Measurements from ENCODE around the gene RNF187.
"Not testable (repeated sequence)": the region's sequence is repeated elsewhere in the genome, so short reads cannot be mapped to it uniquely, and the experiment has no call there.

Gene RNF187

DNA sequence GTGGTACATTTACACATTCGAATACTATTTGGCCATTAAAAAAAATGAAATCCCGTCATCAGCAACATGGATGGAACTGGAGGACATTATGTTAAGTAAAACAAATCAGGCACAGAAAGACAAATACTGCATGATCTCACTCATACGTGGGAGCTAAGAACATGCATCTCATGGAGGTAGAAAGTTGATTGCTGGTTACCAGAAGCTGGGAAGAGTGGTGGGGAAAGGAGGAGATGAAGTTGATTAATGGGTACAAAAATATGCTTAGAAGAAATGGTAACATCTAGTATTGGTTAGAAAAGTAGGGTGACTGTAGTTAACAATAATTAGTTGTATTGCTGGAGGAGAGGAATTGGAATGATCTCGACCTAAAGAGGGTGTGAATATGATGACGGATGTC, 24.6 kb upstream of the RNF187 start:
- DNase-seq, result no peak

DNA sequence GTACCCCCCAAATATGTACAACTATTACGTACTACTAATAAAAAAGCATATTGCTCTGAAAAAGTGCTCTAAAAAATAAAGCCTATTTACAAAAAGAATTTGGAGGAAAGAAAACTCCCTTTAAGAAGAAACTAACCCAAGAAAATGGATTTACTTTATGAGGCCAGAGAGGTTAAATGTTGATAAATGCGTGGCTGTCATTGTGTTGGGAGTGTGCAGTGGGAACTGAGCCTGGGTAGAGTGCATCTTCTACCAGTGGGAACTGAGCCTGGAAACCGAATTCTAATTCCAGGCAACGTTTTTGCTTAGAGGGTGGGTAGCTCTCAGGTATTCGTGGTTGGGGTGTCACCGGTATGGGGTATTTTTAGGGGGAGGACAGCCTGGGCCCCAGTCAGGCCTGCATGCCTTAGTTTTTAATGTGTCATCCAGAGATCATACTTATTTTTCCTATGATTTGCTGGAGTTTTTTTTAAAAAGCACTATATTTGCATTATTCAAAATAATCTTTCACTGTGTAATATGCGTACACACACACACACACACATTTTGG, 24.1 kb upstream of the RNF187 start:
- DNase-seq, result no peak

DNA sequence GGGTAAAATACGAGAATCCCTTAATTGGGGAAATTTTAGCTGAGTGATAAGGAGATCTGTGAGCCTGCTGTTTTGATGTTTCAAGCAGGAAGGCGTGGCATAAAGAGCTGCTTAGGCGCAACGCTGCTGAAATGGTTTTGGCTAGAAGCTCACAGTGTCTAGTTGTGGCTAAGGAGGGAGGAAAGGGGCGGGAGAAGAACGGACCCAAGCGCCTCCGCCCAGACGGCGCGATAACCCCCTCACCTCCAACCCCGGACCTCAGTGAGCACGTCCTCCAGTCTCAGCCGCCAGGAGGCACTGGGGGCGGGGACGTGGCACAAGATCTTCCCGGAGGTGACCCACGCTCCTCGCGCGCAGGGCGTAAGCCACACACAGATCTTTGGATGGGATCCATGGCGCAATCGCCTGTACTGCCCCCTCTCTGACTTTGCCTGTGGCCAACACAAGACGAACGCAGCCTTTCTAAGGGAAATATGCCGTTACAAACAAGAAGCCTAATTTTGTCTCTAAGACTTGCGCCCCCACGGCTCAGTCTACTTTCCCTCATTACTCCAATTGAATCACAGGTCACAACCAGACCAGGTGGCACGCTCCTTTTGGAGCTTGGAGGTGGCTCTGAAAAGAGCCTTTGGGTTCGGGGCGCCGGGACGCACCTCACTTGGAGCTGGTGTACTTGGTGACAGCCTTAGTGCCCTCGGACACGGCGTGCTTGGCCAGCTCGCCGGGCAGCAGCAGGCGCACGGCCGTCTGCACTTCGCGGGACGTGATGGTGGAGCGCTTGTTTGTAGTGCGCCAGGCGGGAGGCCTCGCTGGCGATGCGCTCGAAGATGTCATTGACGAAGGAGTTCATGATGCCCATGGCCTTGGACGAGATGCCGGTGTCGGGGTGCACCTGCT, 23.4 kb upstream of the RNF187 start:
- peak; percentile 47 for DNase-seq

DNA sequence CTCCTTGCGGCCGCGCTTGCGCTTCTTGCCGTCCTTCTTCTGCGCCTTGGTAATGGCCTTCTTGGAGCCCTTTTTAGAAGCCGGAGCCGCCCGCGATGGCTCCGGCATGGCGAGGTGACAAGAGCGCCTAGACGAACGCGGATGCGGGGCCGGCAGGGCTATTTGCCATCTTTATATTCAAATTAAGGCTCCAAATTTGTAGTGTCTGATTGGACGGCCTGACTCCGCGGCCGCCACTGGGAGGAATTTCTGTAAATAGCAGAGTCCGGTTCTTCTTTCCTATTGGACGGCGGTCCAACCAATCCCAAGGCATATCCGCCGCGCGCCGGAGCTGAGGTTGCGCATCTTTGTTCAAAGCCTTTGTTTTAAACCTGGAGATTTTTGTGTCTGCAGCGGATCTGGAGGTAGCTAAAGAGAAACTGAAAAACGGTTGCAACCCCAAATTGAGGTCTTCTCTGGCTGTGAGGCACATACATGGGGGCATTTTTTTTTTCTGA, 22.6 kb upstream of the RNF187 start:
- peak; percentile 94 for DNase-seq

DNA sequence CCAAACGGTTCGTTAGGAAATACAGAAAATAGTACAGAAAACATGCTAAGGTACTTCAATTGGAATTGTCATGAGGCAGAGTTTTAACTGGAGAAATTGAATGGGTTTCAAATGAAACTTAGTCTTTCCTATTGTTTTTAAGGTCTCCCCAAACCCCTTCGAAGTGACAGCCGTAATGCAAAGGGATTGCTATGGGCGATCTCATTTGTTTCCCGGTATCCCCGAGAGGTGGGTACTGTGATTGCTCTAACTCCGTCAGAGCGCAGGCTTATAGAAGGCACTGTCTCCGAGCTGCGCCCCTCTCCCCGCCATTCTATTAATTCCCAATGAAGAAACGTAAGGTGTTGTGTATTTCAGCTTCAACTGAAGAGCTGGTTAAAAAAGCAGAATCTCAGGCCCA, 22.0 kb upstream of the RNF187 start:
- no peak for DNase-seq

DNA sequence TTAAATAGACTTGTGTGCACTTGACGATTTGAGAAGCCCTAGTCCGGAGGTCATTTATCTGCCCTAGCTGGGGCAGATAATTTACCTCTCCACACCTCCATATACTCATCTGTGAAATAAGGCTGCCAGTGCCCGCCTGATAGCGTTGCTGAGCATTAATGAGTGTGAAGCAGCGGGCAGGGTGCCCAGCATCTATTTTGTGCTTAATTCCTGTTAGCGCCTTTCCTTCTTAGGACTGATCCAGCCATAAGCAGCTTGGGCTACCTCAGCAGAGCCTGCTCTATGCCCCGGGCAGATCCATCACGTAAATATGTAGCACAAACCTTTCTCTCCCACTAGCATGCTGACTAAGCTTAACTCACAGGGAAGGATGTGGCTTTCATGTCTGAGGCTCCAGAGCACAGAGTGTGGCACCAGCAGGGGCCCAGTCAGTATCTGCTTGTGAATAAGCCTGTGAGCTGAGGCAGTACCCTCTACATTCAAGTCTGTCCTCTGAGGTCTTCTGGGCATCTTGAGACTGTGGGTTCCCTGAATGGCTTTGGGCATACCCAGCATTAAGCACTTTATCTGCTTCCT, 21.5 kb upstream of the RNF187 start:
- DNase-seq, result no peak

DNA sequence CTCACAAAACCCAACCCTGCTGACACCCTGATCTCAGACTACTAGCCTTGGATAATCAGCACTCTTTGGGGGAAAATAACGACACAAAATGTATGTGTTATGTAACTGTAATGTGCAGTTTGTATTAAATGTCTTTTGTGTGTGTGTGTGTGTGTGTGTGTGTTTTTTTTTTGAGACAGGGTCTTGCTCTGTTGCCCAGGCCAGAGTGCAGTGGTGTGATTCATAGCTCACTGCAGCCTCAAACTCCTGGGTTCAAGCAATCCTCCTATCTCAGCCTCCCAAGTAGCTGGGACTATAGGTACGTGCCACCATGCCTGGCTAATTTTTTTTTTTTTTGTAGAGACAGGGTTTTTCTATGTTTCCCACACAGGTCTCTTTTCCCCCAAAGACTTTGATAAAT, 19.0 kb upstream of the RNF187 start:
- not testable (repeated sequence) for DNase-seq

DNA sequence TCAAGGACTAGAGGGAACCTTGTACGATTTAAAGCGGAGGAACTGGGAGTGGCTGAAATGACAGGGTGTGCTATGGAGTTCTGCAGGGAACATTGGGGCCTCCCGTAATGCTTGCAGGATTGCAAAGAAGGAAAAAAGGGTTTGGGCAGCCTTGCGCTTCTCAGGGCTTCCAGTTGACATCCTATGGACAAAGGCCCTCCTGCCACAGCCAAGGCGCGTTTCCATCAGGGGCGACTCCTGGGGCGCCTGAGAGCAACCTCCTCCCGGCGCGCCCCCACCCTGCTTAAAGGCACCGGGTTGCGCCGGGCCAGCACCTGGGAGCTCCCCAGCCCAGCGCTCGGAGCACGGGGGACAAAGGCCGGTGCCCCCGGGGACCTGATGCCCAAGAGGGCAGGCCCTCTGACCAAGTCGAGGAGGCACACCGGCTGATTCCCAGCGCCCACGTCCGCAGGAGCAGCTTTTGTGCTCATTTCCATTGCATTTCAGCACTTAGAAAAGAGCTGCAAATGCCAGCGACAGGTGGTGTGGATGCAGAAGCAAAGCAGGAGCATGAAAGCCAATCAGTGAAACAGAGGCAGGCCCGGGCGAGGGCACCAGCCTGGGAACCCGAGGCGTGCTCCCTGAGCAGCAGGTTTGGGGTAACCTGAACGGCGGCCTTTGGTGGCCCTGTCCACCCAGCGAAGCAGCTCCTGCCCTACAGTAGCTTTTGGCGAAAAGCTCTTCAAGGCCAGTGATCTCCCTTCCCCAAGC, 17.6 kb upstream of the RNF187 start:
- no peak for DNase-seq

DNA sequence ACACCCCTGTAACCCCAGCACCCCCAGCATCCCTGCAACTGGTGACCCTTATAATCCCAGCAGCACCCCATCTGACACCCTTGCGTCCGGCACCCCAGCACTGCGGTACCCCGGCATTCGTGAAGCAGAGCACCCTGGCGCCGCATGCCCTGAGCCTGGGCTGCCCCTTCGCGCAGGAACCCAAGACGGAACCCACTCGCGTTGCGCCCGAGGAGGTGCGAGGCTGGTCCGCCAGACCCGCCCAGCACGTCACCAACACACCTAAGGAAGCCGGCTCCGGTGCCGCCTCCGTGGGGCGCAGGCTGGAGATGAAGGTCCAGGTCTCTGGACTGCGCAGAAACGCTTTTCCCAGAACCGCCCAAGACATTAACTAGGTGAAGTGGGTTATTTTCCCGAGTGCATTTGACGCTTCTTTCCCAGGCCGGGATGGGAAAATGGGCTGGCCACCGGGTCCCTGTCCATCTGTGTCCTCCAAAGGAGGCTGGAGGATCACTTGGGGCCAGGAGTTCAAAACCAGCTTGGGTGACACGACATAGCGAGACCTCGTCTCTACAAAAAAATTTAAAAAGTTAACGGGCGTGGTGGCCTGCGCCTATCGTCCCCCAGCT, 15.9 kb upstream of the RNF187 start:
- DNase-seq, result no peak

DNA sequence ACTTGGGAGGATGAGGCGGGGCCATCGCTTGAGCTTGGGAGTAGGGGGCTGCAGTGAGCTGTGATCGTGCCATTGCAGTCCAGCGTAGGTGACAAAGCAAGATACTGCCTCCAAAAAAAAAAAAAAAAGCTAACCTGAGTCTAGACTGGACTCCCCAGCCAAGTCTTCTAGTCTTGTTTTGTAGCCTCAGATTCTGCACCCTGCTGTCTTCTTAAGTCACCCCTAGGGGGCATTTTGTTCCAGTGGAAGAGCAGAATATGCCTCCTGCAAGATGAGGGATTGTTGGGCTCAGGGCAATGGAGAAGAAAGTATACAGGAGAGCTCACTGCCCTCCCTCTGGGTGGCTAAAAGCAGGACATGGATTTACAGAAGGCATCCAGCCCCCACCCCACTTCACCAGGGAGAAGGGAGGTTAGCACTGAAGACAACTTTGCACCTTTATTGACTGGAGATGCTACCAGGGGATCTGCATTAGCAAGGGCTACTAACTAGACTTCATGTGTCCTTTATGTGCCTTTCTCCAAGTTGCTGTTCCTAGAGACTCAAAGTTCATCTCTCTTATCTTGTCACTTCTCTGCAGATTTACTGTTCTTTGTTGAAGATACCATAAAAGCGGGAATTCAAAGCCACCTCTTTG, 15.3 kb upstream of the RNF187 start:
- peak; percentile 44 for DNase-seq

DNA sequence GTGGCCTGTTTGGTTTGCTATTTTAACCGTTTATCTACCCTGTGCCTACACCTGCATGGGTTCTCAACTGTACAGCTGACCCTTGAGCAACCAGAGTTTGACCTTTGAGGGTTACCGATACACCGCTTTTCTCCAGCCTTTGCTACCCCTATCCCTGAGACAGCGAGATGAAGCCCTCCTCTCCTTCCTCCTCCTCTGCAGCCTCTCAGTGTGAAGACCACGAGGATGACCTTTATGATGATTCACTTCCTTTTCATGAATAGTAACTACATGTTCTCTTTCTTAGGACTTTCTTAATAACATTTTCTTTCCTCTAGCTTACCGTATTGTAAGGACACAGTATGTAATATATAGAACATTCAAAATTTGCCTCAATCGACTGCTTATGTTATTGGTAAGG, 14.5 kb upstream of the RNF187 start:
- DNase-seq, result no peak

DNA sequence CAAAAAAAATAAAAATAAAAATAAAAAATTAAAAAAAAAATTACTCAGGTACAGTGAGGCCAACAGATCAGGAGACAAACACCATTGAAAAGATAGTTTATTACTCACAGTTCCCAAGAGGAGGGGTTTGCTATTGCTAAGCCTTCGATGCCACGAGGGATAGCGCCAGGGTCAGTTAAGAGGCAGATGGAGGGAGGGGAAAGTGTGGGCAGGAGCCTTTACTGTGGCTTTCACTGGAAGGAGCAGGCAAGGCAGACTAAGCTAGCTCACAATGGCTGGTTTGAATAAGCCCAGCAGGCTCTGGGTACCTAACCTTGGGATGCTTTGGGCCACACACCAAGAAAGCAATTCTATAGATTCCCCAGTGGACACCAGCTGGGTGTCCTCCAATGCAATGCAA, 12.7 kb upstream of the RNF187 start:
- DNase-seq, result no peak

DNA sequence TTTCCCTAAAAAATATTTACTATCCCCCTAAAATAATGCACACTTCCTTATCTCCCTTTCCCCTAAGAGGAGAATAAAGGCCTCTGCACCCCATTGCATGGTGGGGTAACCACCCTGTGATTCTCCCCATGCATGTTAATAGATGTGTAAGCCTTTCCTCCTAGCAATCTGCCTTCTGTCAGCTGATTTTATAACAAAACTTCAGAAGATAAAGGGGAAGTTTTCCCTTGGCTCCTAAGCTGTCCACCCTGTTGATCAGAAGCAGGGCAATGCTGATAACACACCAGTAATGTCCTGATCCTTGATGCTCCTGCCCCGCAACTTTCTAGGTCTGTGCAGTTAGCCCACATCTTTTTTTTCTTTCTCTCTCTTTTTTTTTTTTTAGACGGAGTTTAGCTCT, 11.4 kb upstream of the RNF187 start:
- DNase-seq, result no peak

DNA sequence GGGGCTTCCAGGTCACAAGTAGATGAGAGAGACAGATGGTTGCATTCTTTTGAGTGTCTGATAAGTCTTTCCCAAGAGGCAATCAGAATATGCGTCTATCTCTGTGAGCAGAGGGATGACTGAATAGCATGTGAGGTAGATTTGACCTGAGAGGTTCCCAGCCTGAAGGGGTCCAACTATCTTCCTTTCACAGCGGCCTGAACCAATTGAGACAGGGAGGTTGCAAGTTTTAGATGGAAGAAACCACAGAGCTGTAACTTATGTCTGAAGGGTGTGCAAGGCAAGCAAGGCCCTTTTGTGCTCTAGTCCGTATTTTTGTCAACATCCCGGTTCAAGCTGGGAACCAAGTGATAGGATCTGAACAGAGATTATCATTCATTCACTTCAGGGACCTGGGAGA, 9.9 kb upstream of the RNF187 start:
- no peak for DNase-seq

DNA sequence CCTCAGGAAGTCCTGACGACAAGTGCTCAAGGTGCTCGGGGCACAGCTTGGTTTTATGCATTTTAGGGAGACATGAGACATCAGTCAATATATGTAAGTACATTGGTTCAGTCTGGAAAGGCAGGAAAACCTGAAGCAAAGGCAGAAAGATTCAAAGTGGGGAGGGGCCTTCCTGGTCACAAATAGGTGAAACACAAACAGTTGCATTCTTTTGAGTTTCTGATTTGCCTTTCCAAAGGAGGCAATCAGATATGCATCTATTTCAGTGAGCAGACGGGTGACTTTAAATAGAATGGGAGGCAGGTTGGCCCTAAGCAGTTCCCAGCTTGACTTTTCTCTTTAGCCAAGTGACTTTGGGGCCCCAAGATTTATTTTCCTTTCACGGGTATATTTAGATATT, 8.9 kb upstream of the RNF187 start:
- no peak for DNase-seq

DNA sequence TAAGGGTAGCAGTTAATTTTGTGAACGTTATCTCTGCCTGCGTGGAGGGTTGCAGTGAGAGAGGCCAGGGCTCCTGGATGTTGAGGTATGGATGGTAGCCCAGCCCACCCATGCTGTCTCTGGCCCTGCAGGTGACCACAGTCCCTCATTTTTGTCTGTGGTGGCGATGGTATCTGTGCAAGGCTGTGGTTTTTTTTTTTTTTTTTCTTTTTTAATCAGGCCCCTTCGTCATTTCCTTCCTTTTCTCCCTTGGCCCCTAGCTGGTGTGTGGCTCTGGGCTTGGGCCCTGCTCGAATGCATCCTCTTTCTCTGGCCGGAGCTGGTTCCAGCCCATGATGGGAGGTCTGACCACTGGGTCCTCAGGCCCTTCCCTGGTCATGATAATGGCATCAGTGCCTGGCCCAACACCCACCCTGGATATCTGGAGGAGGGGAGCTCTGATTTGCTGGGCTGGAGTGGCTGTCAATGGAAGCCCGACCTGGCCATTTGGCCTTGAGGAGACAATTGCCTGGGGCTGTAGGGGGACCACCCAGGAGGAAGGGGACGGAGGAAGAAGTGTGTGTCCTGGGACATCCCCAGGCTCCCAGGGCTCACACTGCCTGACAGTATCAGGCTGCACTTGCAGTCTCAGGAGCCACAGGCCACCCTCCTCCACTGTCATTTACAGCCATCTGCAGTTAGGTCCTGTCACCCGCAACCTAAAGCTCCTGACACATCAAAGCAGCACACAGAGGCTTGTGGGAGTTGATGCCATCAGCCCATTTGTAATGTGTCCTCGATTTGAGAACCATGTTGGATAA, 8.1 kb upstream of the RNF187 start:
- DNase-seq, result no peak

DNA sequence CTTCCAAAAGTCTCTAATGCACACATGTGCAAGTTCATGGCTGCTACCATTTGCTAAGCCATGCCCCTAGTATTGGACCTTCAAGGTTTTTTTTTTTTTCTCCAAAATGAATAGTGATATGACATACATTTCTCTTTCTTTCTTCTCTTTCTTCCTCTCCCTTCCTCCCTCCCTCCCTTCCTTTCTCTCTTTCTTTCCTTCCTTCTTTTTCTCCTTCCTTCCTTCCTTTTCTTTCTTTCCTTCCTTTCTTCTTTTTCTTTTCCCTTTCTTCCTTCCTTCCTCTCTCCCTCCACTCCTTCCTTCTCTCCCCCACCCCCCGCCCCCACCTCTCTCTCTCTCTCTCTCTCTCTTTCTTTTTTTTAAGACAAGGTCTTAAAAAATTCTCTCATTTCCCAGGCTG, 3.4 kb upstream of the RNF187 start:
- DNase-seq, result no peak

DNA sequence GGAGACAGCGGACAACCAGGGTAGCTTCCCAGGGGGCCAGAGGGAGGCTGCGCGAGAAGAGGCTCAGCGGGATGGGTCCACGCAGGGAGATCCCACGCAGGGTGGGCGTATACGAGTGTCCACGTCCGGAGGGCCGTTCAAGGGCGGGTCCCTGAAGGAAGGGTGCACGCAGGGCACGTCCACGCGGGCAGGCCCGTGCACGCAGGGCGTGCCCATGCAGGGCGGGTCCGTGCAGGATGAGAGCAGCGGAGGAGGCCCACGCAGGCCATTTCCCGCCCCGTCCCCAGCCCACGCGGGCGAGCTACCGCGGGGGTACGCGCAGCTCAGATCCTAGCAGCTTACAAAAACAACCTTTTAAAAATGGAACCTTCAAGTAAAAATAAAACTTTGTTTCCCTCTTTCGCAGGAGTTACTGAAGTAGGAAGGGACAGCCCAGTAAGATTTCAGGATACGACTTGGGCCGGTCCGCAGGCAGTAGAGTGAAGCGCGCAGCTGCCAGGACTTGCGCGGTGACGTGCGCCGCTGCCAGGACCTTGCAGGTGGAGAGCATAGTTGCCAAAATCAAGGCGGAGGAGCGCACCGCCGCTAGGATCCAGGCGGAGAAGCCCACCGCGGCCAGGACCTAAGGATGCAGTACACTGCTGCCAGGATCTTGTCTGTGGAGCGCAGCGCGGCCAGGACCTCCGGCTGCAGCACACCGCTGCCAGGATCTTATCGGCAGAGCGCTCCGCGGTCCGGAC, 416 bp upstream of the RNF187 start:
- peak; percentile 84 for DNase-seq

DNA sequence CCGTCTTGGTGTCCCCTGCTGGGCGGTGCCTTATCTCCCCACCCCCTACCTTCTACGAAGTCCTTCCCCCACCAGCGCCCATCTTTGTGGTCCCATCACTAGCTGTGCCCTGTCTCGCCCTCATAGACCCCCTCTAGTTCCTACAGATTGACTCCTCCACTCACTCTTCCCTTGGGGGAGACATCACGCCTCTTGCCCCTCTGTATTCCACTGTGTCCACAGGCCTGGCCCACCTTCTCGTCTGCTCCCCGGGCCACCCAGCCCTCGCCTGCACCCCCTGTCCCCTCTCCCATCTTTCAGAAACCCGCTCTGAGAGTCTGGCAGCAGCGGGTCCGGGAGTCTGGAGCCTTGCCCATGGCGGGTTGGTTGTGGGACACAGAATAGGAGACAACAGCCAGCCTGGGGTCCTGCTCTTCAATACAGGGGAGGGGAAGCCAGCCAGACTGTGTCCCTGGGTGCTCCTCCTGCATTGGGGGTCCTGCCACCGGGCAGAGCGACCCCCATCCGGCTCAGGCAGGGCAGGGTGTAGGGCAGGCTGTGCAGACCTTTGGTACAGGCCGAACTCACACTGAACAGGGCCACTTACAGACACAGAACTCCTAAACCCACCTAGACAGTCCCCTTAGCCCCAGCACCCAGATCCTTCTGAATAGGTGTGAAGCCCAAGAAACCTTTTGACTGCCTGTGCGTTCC, 1.1 kb downstream of the RNF187 start:
- no peak for DNase-seq
